OCI-LY7 (cell line): ENCODE data around the gene CYP11A1. TPM values are rescaled to one million over a fixed set of nuclear protein-coding genes. Genes with fewer than 3 reads are reported as not detected.

Experiments used
- BruUV-seq: library from RNA; stranded (reverse); fragments of 400-500 nt; replicated peaks from 2 replicates; lab custom pipeline; 2021; lab: Mats Ljungman, UMichigan
- CTCF ChIA-PET: fragments of 300-600 bp; sonication (Branson Sonifier 250); formaldehyde crosslinking; loops from one replicate; lab custom pipeline; 2022; ENCODE audit warnings: antibody characterized with exemption; ENCODE audit not compliant: unreplicated experiment; lab: Charles Lee
- POLR2A ChIA-PET: fragments of 300-600 bp; sonication (Branson Sonifier 250); formaldehyde crosslinking; loops from one replicate; lab custom pipeline; 2022; ENCODE audit warnings: antibody characterized with exemption; lab: Charles Lee
- DNase-seq: peaks from one replicate; pipeline ENCODE4 v3.0.0-alpha.2; 2015; ENCODE audit warnings: low spot score
- H2AFZ ChIP-seq: fragments of 200-600 bp; sonication (generic), shearing (Covaris generic); 2 replicates; pipeline ENCODE4 v1.6.1; 2014; ENCODE audit warnings: mild to moderate bottlenecking, antibody characterized with exemption, low read length, moderate library complexity
- H3K27ac ChIP-seq: fragments of 200-600 bp; sonication (generic); 2 replicates; pipeline ENCODE4 v1.5.1; 2014; ENCODE audit warnings: mixed run types, low read depth, mild to moderate bottlenecking, moderate library complexity, low read length, inconsistent platforms; ENCODE audit not compliant: poor library complexity, severe bottlenecking
- H3K36me3 ChIP-seq: fragments of 200-600 bp; sonication (generic); 2 replicates; pipeline ENCODE4 v1.6.1; 2014; ENCODE audit warnings: mild to moderate bottlenecking, antibody characterized with exemption, low read length, moderate library complexity, mixed read lengths; ENCODE audit not compliant: insufficient read depth
- H3K4me1 ChIP-seq: fragments of 200-600 bp; sonication (generic); 2 replicates; pipeline ENCODE4 v1.5.1; 2014; ENCODE audit warnings: mild to moderate bottlenecking, low read length; ENCODE audit not compliant: insufficient read depth, poor library complexity, severe bottlenecking
- H3K4me2 ChIP-seq: fragments of 200-600 bp; sonication (generic); 2 replicates; pipeline ENCODE4 v1.6.1; 2014; ENCODE audit warnings: mild to moderate bottlenecking, low read length
- H3K4me3 ChIP-seq: fragments of 200-600 bp; sonication (generic); 2 replicates; pipeline ENCODE4 v1.5.1; 2014; ENCODE audit warnings: mild to moderate bottlenecking, low read depth, low read length; ENCODE audit not compliant: poor library complexity, severe bottlenecking
- H3K79me2 ChIP-seq: fragments of 200-600 bp; sonication (generic); 2 replicates; pipeline ENCODE4 v1.6.1; 2016; ENCODE audit warnings: low read depth, mild to moderate bottlenecking, low read length, moderate library complexity, mixed read lengths; ENCODE audit not compliant: insufficient read depth
- H3K9me2 ChIP-seq: fragments of 200-600 bp; sonication (generic); 2 replicates; pipeline ENCODE4 v1.6.1; 2016; ENCODE audit warnings: mild to moderate bottlenecking, low read length, mixed read lengths; ENCODE audit not compliant: insufficient read depth
- H3K9me3 ChIP-seq: fragments of 200-600 bp; sonication (generic); 2 replicates; pipeline ENCODE4 v1.6.1; 2014; ENCODE audit warnings: mild to moderate bottlenecking, mixed run types, low read length, mixed read lengths
- H4K20me1 ChIP-seq: fragments of 200-600 bp; sonication (generic); 2 replicates; pipeline ENCODE4 v1.6.1; 2014; ENCODE audit warnings: mild to moderate bottlenecking, antibody characterized with exemption, low read length, moderate library complexity, mixed read lengths; ENCODE audit not compliant: insufficient read depth
- EZH2phosphoT487 ChIP-seq: fragments of 200-600 bp; sonication (generic); IDR thresholded peaks from 2 replicates; pipeline ENCODE4 v1.6.1; 2018; ENCODE audit warnings: low read depth, borderline replicate concordance, mild to moderate bottlenecking, mixed run types, antibody characterized with exemption, low read length, moderate library complexity, mixed read lengths
- intact Hi-C: fragments of 100-400 bp; cut with micrococcal nuclease; formaldehyde crosslinking; loops from one replicate; pipeline ENCODE4 v1.10.0; 2022; ENCODE audit not compliant: unreplicated experiment
- microRNA-seq: library from miRNA; unstranded; fragments of <30 nt; microRNA quantifications from one replicate; pipeline ENCODE4 v1.2.0, GENCODE V29; 2022; ENCODE audit warnings: borderline replicate concordance
- small RNA-seq: library from RNA; depleted of rRNA; stranded (forward); fragments of <200 nt; gene quantifications from one replicate; pipeline ENCODE3, GENCODE V24; 2014
- total RNA-seq, 2 experiments: library from RNA; depleted of rRNA in 1 of 2; stranded (reverse); fragments of >200 nt in 1 of 2; shearing (Covaris generic) in 1 of 2; gene quantifications; 2 replicates each; pipeline ENCODE4 v1.2.3, GENCODE V29; 2014 to 2022
- TF ChIP-seq, protein P1 (sequence below): fragments of 200-600 bp; sonication (generic); conservative IDR thresholded peaks from 2 replicates; pipeline ENCODE4 v1.5.1; 2014; ENCODE audit warnings: mild to moderate bottlenecking, antibody characterized with exemption, low read length, moderate library complexity, mixed read lengths

CYP11A1 gene
- total RNA-seq, 2 experiments from 2014 or later = not detected

DNA sequence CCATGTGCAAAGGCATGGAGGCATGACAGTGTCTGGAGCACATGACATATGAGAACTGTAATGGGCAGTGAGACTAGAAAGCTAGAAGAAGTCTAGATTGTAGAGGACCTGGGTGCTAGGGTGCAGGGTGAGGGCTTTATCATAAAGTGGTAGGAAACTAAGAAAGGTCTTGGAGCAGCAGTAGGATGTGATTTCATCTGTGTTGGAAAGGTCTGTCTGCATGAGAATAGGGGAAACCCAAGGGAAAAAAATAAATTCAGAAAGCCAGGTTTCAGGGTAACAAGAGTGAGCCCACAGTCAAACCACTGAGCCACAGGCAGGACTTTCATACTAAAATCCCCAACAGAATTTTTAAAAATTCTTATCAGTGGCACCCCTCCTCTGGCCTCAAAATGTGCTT, 76.8 kb downstream of the CYP11A1 start:
- no TSS peak for BruUV-seq
- CTCF ChIA-PET = no interaction called here
- intact Hi-C loops = no loop called here

DNA sequence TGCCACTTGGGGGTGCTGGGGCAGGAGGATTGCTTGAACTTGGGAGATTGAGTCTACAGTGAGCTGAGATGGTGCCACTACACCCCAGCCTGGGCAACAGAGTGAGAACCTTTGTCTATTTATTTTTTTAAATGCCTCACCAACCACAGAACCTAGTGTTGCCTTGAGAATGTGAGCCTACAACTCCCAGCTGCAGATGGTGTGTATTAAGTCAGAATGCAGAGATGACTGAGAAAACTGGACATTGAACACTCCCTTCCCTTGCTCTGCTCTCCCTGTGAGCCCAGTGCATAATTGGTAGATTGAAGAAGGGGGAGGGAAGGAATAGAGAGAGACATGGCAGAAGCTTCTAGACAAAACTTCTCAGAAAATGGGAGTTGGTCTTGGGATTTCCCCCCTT, 77.8 kb downstream of the CYP11A1 start:
- no peak for DNase-seq
- Histone ChIP-seq H3K9me3 (no peaks in the 10 kb centered on the region), H3K9me2 (no peaks in the 10 kb centered on the region), H3K27ac (no peak overlapping the region), H2AFZ (no peak overlapping the region), H3K79me2 (no peaks in the 10 kb centered on the region), H3K4me2 (no peak overlapping the region), H4K20me1 (no peaks in the 10 kb centered on the region), H3K4me3 (no peak overlapping the region), H3K36me3 (no peaks in the 10 kb centered on the region), H3K4me1 (no peaks in the 10 kb centered on the region)
- TF ChIP-seq, protein P1, sequence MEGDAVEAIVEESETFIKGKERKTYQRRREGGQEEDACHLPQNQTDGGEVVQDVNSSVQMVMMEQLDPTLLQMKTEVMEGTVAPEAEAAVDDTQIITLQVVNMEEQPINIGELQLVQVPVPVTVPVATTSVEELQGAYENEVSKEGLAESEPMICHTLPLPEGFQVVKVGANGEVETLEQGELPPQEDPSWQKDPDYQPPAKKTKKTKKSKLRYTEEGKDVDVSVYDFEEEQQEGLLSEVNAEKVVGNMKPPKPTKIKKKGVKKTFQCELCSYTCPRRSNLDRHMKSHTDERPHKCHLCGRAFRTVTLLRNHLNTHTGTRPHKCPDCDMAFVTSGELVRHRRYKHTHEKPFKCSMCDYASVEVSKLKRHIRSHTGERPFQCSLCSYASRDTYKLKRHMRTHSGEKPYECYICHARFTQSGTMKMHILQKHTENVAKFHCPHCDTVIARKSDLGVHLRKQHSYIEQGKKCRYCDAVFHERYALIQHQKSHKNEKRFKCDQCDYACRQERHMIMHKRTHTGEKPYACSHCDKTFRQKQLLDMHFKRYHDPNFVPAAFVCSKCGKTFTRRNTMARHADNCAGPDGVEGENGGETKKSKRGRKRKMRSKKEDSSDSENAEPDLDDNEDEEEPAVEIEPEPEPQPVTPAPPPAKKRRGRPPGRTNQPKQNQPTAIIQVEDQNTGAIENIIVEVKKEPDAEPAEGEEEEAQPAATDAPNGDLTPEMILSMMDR = no peak
- ChIA-PET POLR2A (no interaction called here), CTCF (no interaction called here)
- BruUV-seq = no TSS peak
- intact Hi-C loops = no loop called here

More for the DNA sequence above, 76.8 kb downstream of the CYP11A1 start:
- H3K9me2 ChIP-seq = no peaks in the 10 kb centered on the region
- no peaks in the 10 kb centered on the region for H3K4me1 ChIP-seq
- H3K4me3 ChIP-seq = no peak overlapping the region
- no peak overlapping the region for H2AFZ ChIP-seq
- no peak for TF ChIP-seq EZH2phosphoT487
- TF ChIP-seq, protein P1 = no peak
- DNase-seq = no peak
- H3K9me3 ChIP-seq = no peaks in the 10 kb centered on the region
- H3K36me3 ChIP-seq = no peaks in the 10 kb centered on the region
- H3K4me2 ChIP-seq = no peak overlapping the region
- no peak overlapping the region for H3K27ac ChIP-seq
- POLR2A ChIA-PET = no interaction called here
- no peaks in the 10 kb centered on the region for H4K20me1 ChIP-seq
- no peaks in the 10 kb centered on the region for H3K79me2 ChIP-seq

Small RNA genes lying within 50 kb of the gene (microRNA-seq; reads per million reads assigned to microRNA genes)
- gene MIR6881 = not detected

Small RNA genes lying within 50 kb of the gene (small RNA-seq; reads per million reads assigned to genes)
- not detected for gene MIR6881

Other genes starting within 250 kb of the CYP11A1 start
- not detected in 2 replicates for gene ISLR2, start 237.1 kb downstream of the CYP11A1 start, total RNA-seq (2014; rRNA removed; shearing (Covaris generic))
- not detected in 2 replicates for gene ISLR2, start 237.1 kb downstream of the CYP11A1 start, total RNA-seq (2022)
- not detected in 2 replicates for gene ISLR, start 193.9 kb downstream of the CYP11A1 start, total RNA-seq (2014; rRNA removed; shearing (Covaris generic))
- gene ISLR, start 193.9 kb downstream of the CYP11A1 start, total RNA-seq (2022) = not detected in 2 replicates
- not detected in 2 replicates for gene STRA6, start 164.9 kb downstream of the CYP11A1 start, total RNA-seq (2014; rRNA removed; shearing (Covaris generic))
- not detected in 2 replicates for gene STRA6, start 164.9 kb downstream of the CYP11A1 start, total RNA-seq (2022)
- gene CCDC33, start 131.3 kb downstream of the CYP11A1 start, total RNA-seq (2014; rRNA removed; shearing (Covaris generic)) = not detected in 2 replicates
- not detected in 2 replicates for gene CCDC33, start 131.3 kb downstream of the CYP11A1 start, total RNA-seq (2022)
- 0.06 and 0.08 TPM in 2 replicates for gene SEMA7A, start 66.3 kb upstream of the CYP11A1 start, total RNA-seq (2014; rRNA removed; shearing (Covaris generic))
- 0.46 and 1.0 TPM in 2 replicates for gene SEMA7A, start 66.3 kb upstream of the CYP11A1 start, total RNA-seq (2022)
- gene UBL7, start 93.5 kb upstream of the CYP11A1 start, total RNA-seq (2014; rRNA removed; shearing (Covaris generic)) = 29.5 and 32.6 TPM in 2 replicates
- gene UBL7, start 93.5 kb upstream of the CYP11A1 start, total RNA-seq (2022) = 41.3 and 44.1 TPM in 2 replicates
- 0.80 and 7.5 TPM in 2 replicates for gene ARID3B, start 173.6 kb upstream of the CYP11A1 start, total RNA-seq (2014; rRNA removed; shearing (Covaris generic))
- 2.0 and 3.2 TPM in 2 replicates for gene ARID3B, start 173.6 kb upstream of the CYP11A1 start, total RNA-seq (2022)
- 85.1 and 86.5 TPM in 2 replicates for gene CLK3, start 248.2 kb upstream of the CYP11A1 start, total RNA-seq (2014; rRNA removed; shearing (Covaris generic))
- gene CLK3, start 248.2 kb upstream of the CYP11A1 start, total RNA-seq (2022) = 87.4 and 109 TPM in 2 replicates